D341Med (cell line): Measurements from ENCODE around the gene SLC24A3.

Experiments used
- DNase-seq: peaks from one replicate; pipeline ENCODE4 v3.0.0; 2012; ENCODE audit warnings: low spot score

SLC24A3 gene

DNA sequence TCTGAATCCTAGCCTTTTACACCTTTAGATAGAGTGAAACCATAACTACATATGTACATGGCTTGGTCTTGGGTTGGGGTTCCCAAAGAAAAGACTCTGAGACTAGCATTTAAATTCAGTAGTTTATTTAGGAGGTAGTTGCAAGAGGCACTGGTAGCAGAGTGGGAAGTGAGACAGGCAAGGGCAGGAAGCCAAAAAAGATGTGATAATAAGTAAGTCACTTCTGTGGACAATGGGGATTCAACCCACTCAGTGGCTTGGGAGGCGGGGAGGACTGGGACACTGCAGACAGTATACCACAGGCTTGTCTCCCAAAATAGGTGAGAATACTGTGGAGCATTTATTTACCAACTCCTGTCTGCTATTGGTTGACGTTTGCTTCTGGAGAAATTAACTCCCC, 131.9 kb downstream of the SLC24A3 start:
- DNase-seq: no peak

DNA sequence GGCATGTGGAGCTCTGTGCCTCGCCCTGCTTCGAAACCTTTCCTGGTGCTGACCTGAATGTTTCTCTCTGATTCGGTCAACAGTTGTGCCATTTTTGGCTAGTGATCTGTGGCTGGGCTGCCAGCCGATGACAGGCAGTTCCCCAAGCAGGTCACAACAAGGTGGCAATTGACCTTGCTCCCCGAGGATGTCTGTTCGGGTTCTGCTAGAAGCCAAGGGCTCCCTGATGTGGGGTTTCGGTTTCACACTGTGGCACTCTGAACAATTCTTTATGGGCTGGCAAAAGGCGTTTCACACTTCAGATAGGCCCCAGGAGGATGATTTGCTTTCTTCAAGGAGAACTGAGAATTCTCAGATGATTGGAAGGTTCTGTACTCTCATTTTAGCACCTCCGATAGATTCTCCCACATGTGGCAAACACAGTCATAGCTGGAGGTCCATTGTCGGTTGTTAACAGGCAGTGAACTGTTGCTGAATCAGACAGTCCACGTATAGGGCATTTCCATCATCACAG, 135.6 kb downstream of the SLC24A3 start:
- DNase-seq: no peak

DNA sequence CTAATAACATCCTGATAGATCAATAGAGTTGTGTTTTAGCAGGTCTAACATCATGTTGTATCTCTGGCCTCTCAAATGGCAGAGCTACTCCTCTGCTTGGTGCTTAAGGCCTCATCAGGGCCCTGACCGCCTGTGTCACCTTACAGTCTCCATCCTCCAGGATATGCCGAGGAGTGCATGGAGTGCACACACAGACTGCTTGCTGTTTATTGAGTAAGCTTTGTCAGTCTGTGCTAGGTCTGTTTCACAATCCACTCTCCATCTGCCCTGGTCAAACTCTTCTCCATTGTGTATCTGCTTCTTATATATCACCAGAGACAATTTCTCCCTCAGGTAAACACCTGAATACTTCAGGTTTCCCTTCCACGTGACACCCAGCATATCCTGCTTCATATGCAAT, 136.1 kb downstream of the SLC24A3 start:
- no peak for DNase-seq

GRCh38 chr20:19349879-19350278, 137.4 kb downstream of the SLC24A3 start:
- no peak for DNase-seq

DNA sequence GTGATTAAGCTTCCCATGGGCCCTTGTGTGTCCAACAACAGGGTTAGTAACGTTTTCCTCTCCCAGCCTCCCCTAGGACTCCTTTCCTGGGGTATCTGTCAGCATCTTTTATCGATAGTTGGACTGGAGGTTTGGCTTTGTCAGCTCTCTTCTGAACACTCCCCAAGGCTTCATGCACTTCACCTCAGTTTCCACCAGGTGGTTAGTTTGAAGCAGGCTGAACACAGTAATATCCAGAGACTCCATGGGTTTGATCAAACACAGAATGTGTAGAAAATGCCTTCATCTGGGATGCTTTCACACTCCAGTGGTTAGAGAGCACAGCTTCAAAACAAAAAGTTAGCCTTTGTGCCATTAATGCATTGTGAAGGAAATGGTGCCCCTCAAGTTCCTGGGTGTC, 139.1 kb downstream of the SLC24A3 start:
- DNase-seq: no peak

DNA sequence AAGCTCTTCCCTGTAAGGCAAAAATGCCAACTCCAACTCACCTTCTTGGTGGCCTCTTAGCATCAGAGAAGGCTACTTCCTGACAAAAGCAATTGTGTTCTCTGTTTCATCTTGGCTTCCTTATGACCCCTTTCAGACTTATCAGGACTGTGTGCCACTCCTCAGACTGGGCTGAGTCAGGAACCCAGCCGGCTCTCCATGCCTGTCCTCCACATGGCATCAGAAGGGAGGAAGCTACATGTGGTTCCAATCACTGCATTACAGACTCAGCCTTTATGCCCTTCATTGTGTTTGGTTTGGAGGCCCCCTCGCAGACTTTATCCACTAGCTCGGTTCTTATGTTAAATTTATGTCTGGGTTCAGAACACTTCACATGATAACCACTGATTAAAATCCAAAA, 142.5 kb downstream of the SLC24A3 start:
- no peak for DNase-seq

DNA sequence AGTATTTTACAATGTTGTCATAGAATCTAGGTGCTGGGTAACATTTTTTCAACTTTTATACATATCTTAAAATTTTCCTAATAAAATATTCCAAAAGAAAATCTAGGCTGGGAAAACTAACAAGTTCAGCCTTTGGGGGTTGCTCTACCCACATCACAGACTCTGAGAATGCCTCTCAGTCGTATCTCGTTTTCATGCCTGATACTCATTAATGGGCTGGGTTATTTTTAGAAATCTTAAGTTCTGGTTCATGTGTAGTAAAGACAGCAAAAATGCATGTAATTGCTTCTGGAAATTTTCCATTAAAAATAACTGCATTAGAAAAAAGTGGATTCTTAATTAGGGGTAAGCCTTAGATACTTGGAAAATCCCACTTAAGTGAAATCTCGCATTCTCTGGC, 149.3 kb downstream of the SLC24A3 start:
- DNase-seq: no peak

GRCh38 chr20:19363476-19363875, 151.0 kb downstream of the SLC24A3 start:
- no peak for DNase-seq

DNA sequence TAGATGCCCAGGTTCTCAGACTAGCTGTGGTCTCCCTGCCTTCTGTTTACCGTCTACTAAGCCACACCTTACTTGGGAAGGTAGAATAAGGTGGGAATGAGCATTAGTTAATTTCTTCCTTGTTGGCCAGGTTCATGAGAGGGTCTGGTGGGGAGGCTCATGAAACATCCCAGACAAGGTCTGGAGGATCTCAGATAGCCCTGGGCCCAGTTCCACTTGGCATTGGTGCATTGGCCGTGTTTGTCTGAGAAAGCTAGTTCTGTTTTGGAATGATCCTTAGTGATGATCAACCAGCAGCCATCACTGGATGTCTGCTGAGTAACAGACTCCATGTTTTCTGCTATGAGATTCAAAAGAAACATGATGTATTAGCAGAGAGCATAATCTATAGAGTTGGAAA, 155.1 kb downstream of the SLC24A3 start:
- DNase-seq: no peak

DNA sequence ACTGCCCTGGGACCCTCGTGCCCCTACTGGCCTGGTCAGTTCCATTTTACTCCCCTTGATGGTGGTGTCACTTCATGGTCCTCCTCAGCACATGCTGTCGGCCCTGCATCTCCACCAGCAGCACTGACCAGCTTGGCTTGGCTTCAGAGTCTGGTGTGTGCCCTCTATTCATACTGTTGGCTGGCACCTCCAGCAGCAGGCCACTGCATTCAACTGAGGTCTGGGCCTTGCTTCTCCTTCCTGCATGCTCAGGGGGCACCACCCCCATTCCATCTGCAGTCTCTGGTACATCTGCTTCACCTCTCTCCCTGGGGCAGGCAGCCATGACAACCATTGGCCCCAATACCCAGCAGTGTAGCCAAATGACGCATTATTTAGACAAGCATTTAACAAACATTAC, 155.9 kb downstream of the SLC24A3 start:
- DNase-seq: no peak

DNA sequence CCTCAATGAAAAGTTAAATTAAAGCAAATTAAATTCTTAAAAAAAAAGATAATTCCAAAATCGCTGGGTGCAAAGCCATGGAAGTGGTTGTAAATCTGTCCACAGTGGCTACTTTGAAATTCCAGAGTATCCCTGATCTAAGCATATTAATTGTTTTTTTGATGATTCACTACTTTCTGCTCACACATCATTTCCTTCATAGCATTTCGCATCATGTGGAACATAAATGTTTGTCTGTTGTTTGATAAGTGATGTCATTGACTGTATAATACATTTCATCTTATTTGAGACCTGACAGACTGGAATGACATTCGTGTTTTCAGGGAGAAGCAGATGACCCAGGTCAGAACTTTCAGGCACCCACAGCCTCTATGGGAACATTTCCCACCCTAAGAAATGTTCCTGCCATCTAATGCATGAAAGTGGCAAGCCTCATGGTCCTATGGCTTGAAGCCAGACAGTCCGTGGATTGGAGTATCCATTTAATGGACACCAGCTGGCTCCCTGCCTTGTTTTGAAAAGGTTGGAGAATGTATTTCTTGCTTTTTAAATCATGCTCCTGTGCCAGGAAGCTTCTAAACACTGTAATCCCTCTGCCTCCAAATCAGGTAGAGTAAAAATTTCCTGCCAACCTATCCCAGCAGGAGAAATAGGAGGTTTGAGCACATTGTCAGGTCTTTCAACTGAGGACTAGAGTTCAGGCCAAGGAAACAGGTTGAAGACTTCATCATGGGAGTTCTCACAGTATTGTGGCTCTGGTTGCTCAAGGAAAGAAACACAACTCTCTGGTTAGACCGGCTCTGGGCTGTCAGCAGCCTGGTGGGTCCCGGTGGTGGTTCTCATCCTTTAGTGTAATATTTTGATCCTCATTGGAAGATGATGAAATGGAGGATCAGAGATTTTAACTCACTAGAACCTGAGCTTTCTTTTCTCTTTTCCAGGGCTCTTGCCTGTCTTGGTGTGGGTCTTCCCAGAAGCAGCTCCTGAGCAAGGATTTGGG, 157.9 kb downstream of the SLC24A3 start:
- DNase-seq: no peak

DNA sequence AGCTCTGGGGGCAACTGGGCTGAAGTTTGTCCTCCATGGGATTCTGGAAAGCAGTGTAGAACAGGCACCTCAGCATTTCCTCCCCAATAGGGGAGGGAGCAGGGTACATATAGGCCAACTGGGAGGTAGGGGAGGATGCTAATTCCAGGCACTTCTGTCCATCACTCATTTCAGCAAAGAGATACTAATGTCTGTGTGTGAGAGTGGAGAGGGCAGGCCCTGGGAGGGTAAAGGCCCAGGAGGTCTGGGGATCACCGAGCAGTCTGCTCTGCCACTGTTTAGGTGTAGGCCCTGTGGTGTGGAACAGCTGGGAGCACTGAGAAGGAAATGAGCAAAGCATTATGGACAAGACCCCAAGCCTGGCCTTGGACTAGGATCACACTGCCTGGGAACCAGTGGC, 158.7 kb downstream of the SLC24A3 start:
- no peak for DNase-seq

- no peak for DNase-seq
Measured at GRCh38 chr20:19374216-19374615, 161.8 kb downstream of the SLC24A3 start.

GRCh38 chr20:19375395-19375794, 163.0 kb downstream of the SLC24A3 start:
- no peak for DNase-seq

DNA sequence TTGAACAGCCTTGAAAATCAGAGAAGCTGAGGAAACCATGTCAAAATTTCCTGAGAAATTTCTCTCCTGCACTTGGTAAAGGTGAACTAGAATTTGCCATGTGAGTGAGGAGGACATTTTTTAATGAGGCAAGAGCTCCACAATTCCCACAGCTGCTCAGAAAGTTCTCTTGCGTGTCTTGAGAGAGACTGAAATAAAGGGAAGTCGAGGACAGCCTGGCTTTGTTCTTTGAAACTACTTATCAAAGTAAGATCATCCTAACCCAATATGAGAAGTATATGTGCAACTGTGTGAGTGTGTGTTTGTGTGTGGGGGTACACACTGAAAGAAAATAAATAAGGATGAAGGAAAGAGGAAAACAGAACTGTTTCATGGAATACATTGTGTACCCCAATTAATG, 163.4 kb downstream of the SLC24A3 start:
- DNase-seq: no peak

DNA sequence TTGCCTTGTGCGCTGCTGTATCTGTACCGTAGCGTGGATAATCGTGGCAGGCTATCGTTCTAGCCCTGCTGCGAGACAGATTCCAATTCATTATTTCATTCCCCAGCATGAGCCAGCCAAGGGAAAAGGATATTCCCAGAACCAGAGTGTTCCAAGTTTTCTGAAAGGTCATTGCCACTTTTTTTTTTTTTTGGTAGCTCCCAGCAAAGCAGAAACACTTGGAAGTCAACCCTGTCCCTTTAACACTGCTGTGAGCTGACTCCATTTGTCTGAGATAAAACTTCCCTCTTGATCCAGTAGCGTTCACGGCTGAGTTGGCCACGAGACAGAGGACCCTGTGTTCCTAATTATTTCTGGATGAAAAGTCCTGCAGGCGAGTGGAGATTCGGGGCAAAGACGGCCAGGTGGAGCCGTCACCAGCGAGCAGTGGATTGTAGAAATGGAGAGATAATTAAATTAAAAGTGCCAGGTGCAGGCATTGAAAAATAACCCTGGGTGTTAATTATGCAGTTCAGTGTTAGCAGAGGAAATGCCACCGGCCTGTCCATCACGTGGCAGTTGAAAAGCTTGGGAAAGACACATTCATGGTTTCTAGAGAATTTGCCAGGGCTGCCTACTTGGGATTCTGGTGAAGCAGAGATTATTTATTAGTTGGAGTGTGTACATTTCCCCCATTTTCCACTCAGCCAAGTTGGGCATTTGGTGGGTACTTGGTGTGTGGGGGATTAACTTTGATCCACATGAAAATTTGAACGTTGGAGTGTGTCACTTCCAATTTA, 164.2 kb downstream of the SLC24A3 start:
- DNase-seq: no peak

- no peak for DNase-seq
Measured at GRCh38 chr20:19378058-19378457, 165.6 kb downstream of the SLC24A3 start.

DNA sequence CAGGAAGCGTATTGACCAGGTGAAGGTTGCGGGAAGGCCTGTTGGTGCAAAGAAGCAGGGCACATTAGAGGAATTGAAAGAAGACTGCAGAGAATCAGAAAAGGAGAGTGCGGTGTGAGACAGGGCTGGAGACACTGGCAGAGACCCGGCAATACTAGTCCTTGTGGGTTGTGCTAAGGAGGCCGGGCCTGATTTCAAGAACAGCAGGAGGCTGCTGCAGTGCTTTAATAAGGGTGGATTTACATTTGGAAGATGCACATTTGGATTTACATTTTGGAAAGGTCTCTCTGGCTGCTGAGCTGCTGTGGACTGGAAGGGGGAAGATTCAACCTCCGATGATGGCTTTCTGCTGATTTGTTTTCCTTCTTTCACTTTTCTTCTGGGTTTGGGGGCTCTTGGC, 167.8 kb downstream of the SLC24A3 start:
- DNase-seq: no peak

- no peak for DNase-seq
Measured at GRCh38 chr20:19381947-19382346, 169.5 kb downstream of the SLC24A3 start.

- DNase-seq: no peak
Measured at GRCh38 chr20:19382386-19383340, 170.2 kb downstream of the SLC24A3 start.

- no peak for DNase-seq
Measured at GRCh38 chr20:19384940-19385339, 172.5 kb downstream of the SLC24A3 start.

DNA sequence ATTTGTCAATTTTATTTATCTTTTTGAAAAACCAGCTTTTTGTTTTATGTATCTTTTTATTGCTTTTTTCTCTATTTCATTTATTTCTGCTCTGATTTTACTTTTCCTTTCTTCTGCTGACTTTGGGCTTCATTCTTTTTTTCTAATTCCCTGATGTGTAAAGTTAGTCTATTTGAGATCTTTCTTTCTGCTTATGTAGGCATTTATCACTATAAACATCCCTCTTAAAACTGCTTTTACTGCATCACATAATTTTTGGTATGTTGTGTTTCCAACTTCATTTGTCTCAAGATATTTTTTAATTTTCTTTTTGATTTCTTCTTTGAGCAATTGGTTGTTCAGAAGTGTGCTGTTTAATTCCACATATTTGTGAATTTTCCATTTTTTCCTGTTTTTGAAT, 174.8 kb downstream of the SLC24A3 start:
- DNase-seq: no peak
